Nephron (organoid): ENCODE results near the gene MFAP1.
A peak's percentile ranks its signal among the peaks of the same experiment; 100 is the strongest.

Experiments
- H3K27ac Mint-ChIP-seq, 3 experiments: 2 replicates each; pipeline ENCODE4 v1.8.0; 2020; ENCODE audit warnings: mixed read lengths in 3 of 3, mild to moderate bottlenecking in 2 of 3, moderate library complexity in 1 of 3
- H3K27me3 Mint-ChIP-seq: 2 replicates; pipeline ENCODE4 v1.8.0; 2021; ENCODE audit warnings: low read depth, mild to moderate bottlenecking, moderate library complexity, mixed read lengths
- H3K36me3 Mint-ChIP-seq: 2 replicates; pipeline ENCODE4 v1.8.0; 2020; ENCODE audit warnings: low read depth, mixed read lengths
- H3K4me1 Mint-ChIP-seq: 2 replicates; pipeline ENCODE4 v1.8.0; 2020; ENCODE audit warnings: mixed read lengths
- H3K4me3 Mint-ChIP-seq, 3 experiments: 2 replicates each; pipeline ENCODE4 v1.8.0; 2020; ENCODE audit warnings: mild to moderate bottlenecking in 3 of 3, mixed read lengths in 3 of 3, moderate library complexity in 2 of 3
- H3K9me3 Mint-ChIP-seq: 2 replicates; pipeline ENCODE4 v1.8.0; 2020; ENCODE audit warnings: mixed read lengths
- CTCF ChIP-seq, 3 experiments: fragments of 200-600 bp; sonication (generic); IDR thresholded peaks; one replicate each; pipeline ENCODE4 v1.5.0; 2021; ENCODE audit warnings: antibody characterized with exemption in 3 of 3; ENCODE audit not compliant: unreplicated experiment in 3 of 3

The MFAP1 gene

GRCh38 chr15:43800286-43801141 is 24.0 kb downstream of the MFAP1 start, which contains the start of gene HYPK:
Gene HYPK, plus strand, starts transcription at chr15:43800599. Its CDS starts 24 bp downstream, at chr15:43800623.
- Mint-ChIP-seq H3K27me3 (no peaks in the 10 kb centered on the region), H3K9me3 (no peaks in the 10 kb centered on the region), H3K36me3 (peaks cover 64% of the 10 kb centered on the region), H3K4me3 (peak within 1 kb of the TSS; percentile 99 to 100 (median 99)), H3K4me1 (peaks cover 43% of the 10 kb centered on the region), H3K27ac (peak within 1 kb of the TSS; percentile 96 to 98 (median 97))
- TF ChIP-seq CTCF (IDR thresholded peaks at IDR 0.05; ENCODE audit: unreplicated experiment in 3 of 3): no peak

- Mint-ChIP-seq H3K27me3 (no peaks in the 10 kb centered on the region), H3K36me3 (peaks cover 64% of the 10 kb centered on the region), H3K27ac (peak within 1 kb of the TSS; percentile 96 to 98 (median 97)), H3K4me3 (peak within 1 kb of the TSS; percentile 99 to 100 (median 99)), H3K4me1 (peaks cover 49% of the 10 kb centered on the region), H3K9me3 (no peaks in the 10 kb centered on the region)
- TF ChIP-seq CTCF (IDR thresholded peaks at IDR 0.05; ENCODE audit: unreplicated experiment in 3 of 3): no peak
Observed at GRCh38 chr15:43799945-43800285, 24.6 kb downstream of the MFAP1 start, which contains the start of gene SERINC4. Gene SERINC4, minus strand, starts transcription at chr15:43800220. Its CDS starts 234 bp downstream, at chr15:43799986.

- Mint-ChIP-seq H3K36me3 (peaks cover 64% of the 10 kb centered on the region), H3K27me3 (no peaks in the 10 kb centered on the region), H3K4me1 (peaks cover 54% of the 10 kb centered on the region), H3K4me3 (peak overlapping the region; percentile 99 to 100 (median 99)), H3K27ac (peak overlapping the region; percentile 89 to 97 (median 96)), H3K9me3 (no peaks in the 10 kb centered on the region)
- TF ChIP-seq CTCF (IDR thresholded peaks at IDR 0.05; ENCODE audit: unreplicated experiment in 3 of 3): no peak
Observed at GRCh38 chr15:43799209-43799944, 25.1 kb downstream of the MFAP1 start.

GRCh38 chr15:43796566-43796965 is 27.9 kb downstream of the MFAP1 start:
- TF ChIP-seq CTCF (IDR thresholded peaks at IDR 0.05; ENCODE audit: unreplicated experiment in 3 of 3): no peak
- Mint-ChIP-seq H3K27me3 (no peaks in the 10 kb centered on the region), H3K27ac (peak overlapping the region; percentile 24 to 45 (median 27)), H3K4me3 (peak overlapping the region in 2 of 3 experiments; percentile 96 to 99), H3K9me3 (no peaks in the 10 kb centered on the region), H3K4me1 (peaks cover 62% of the 10 kb centered on the region), H3K36me3 (peaks cover 71% of the 10 kb centered on the region)

GRCh38 chr15:43795997-43796396 is 28.5 kb downstream of the MFAP1 start:
- TF ChIP-seq CTCF (IDR thresholded peaks at IDR 0.05; ENCODE audit: unreplicated experiment in 3 of 3): no peak
- no peaks in the 10 kb centered on the region for H3K27me3 Mint-ChIP-seq
- peaks cover 65% of the 10 kb centered on the region for H3K36me3 Mint-ChIP-seq
- peaks cover 56% of the 10 kb centered on the region for H3K4me1 Mint-ChIP-seq
- H3K4me3 Mint-ChIP-seq: peak overlapping the region; percentile 96 to 99 (median 99)
- H3K27ac Mint-ChIP-seq: peak overlapping the region in 2 of 3 experiments; percentile 24 to 48
- no peaks in the 10 kb centered on the region for H3K9me3 Mint-ChIP-seq
